ENCODE data around the gene PARVB. TPM values are rescaled to one million over a fixed set of nuclear protein-coding genes. Genes with fewer than 3 reads are reported as not detected.
"Not testable (repeated sequence)": the region's sequence is repeated elsewhere in the genome, so short reads cannot be mapped to it uniquely, and the experiment has no call there.

The PARVB gene
- total RNA-seq, 1 donor from 2014 or later = 6.7 TPM

GRCh38 chr22:43998679-43999264, 25.3 kb upstream of the PARVB start:
- no peak for ATAC-seq

- no peak for ATAC-seq
Observed at GRCh38 chr22:43999378-43999777, 24.7 kb upstream of the PARVB start.

GRCh38 chr22:44000123-44000522, 24.0 kb upstream of the PARVB start:
- ATAC-seq = no peak

- no peak for ATAC-seq
Observed at GRCh38 chr22:44001521-44001920, 22.6 kb upstream of the PARVB start.

GRCh38 chr22:44002324-44002723, 21.8 kb upstream of the PARVB start:
- ATAC-seq = no peak

- ATAC-seq = no peak
Observed at GRCh38 chr22:44002997-44003396, 21.1 kb upstream of the PARVB start.

GRCh38 chr22:44003405-44004103, 20.5 kb upstream of the PARVB start:
- no peak for ATAC-seq

GRCh38 chr22:44004104-44004460, 20.0 kb upstream of the PARVB start:
- no peak for ATAC-seq

- no peak for ATAC-seq
Observed at GRCh38 chr22:44005524-44005923, 18.6 kb upstream of the PARVB start.

GRCh38 chr22:44012162-44012561, 11.9 kb upstream of the PARVB start:
- no peak for ATAC-seq

- ATAC-seq = no peak
Observed at GRCh38 chr22:44012591-44012990, 11.5 kb upstream of the PARVB start.

GRCh38 chr22:44014241-44014640, 9.9 kb upstream of the PARVB start:
- ATAC-seq = no peak

- ATAC-seq = not testable (repeated sequence)
Observed at GRCh38 chr22:44016586-44016985, 7.5 kb upstream of the PARVB start.

- ATAC-seq = no peak
Observed at GRCh38 chr22:44018594-44018993, 5.5 kb upstream of the PARVB start.

GRCh38 chr22:44019416-44019815, 4.7 kb upstream of the PARVB start:
- ATAC-seq = no peak

- no peak for ATAC-seq
Observed at GRCh38 chr22:44019846-44020245, 4.3 kb upstream of the PARVB start.

GRCh38 chr22:44020981-44021380, 3.1 kb upstream of the PARVB start:
- no peak for ATAC-seq

GRCh38 chr22:44023404-44024287, 456 bp upstream of the PARVB start:
- peak; percentile 3 for ATAC-seq

GRCh38 chr22:44025171-44026065, 1.3 kb downstream of the PARVB start:
- ATAC-seq = peak; percentile 46

- no peak for ATAC-seq
Observed at GRCh38 chr22:44026066-44026629, 2.0 kb downstream of the PARVB start.

GRCh38 chr22:44026630-44027511, 2.8 kb downstream of the PARVB start:
- peak; percentile 66 for ATAC-seq
